ENCODE results near the gene GPC5. TPM values are rescaled to one million over a fixed set of nuclear protein-coding genes. Genes with fewer than 3 reads are reported as not detected.

Gene GPC5
- total and polyA plus RNA-seq, 9 of the 15 experiments (the other 6 are each of a cell fraction or from before 2014, with no cell fraction given): 0.18 to 0.27 TPM; not detected in 7

DNA sequence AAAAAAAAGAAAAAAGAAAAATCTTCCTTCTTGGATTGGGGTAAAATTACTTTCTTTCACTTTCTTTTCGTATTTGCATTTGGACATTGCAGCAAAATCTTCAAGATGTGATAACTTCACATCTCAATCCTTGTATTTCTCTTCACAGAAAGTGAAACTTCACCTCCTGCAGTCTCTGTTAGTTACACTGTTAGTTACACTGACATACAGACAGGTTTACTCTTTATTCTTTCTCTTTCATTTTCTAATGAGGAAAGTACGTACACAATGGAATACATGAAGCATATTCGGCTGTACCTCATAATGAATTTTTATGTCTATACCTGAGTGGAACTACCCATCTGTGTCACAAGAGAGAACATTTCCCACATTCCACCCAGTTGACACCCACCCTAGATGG lies 1369.0 kb downstream of the GPC5 start:
- H3K27me3 ChIP-seq (ENCODE audit: control insufficient read depth in 2 of 2, insufficient read depth in 2 of 2, low read length in 2 of 2): no peaks in the 10 kb centered on the region
- DNase-seq (ENCODE audit: extremely low read depth in 1 of 4, low spot score in 3 of 4) (no peak), FAIRE-seq (no peak), ATAC-seq (no peak)
- no peak overlapping the region for H2AFZ ChIP-seq (ENCODE audit: low read depth, low read length)
- in situ Hi-C loops (cut with MboI): no loop called here
- H3K9ac ChIP-seq (ENCODE audit: insufficient read depth in 1 of 2, low read depth in 2 of 2, low read length in 2 of 2): no peak overlapping the region
- no peaks in the 10 kb centered on the region for H3K36me3 ChIP-seq (ENCODE audit: control insufficient read depth, insufficient read depth, low read length)
- H3K4me3 ChIP-seq: no peak overlapping the region
- H4K20me1 ChIP-seq (replicated peaks; ENCODE audit: control insufficient read depth, insufficient read depth, low read length): no peaks in the 10 kb centered on the region
- no peaks in the 10 kb centered on the region for H3K9me3 ChIP-seq (replicated peaks; ENCODE audit: control insufficient read depth, insufficient read depth, low read depth, low read length)
- no peak overlapping the region for H3K4me2 ChIP-seq (ENCODE audit: insufficient read depth, low read length)
- BruUV-seq (replicated peaks): no TSS peak
- H3K9me1 ChIP-seq (ENCODE audit: control insufficient read depth, insufficient read depth, low read length): no peaks in the 10 kb centered on the region
- H3K4me1 ChIP-seq (replicated peaks in 1 of 2; ENCODE audit: control insufficient read depth in 2 of 2, insufficient read depth in 2 of 2, low read length in 2 of 2): no peaks in the 10 kb centered on the region
- H3K27ac ChIP-seq (ENCODE audit: extremely low read depth, low read depth, low read length): no peak overlapping the region
- intact Hi-C loops (cut with micrococcal nuclease): no loop called here
- POLR2A ChIA-PET: no interaction called here
- WGBS (ENCODE audit: insufficient coverage, low coverage, missing lambda C conversion rate): 0% methylated on average over 3 of the region's 3 CpGs
- CTCF ChIA-PET (ENCODE audit: low intra/inter-chr PET ratio): no interaction called here
- no peaks in the 10 kb centered on the region for H3K79me2 ChIP-seq (ENCODE audit: control insufficient read depth, insufficient read depth, low read length)
- TF ChIP-seq NELFE (IDR thresholded peaks at IDR 0.05; ENCODE audit: insufficient read depth, insufficient read length): no peak
- no peak for TF ChIP-seq TBP (optimal IDR thresholded peaks at IDR 0.05; ENCODE audit: low read depth, low read length)
- TF ChIP-seq, protein P1, sequence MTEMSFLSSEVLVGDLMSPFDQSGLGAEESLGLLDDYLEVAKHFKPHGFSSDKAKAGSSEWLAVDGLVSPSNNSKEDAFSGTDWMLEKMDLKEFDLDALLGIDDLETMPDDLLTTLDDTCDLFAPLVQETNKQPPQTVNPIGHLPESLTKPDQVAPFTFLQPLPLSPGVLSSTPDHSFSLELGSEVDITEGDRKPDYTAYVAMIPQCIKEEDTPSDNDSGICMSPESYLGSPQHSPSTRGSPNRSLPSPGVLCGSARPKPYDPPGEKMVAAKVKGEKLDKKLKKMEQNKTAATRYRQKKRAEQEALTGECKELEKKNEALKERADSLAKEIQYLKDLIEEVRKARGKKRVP (CRISPR knock-in tag; IDR thresholded peaks at IDR 0.05): no peak
- no peak for TF ChIP-seq HNRNPH1 (optimal IDR thresholded peaks at IDR 0.05; ENCODE audit: low read depth, low read length)
- TF ChIP-seq WHSC1 (IDR thresholded peaks at IDR 0.05; ENCODE audit: low read length): no peak
- TF ChIP-seq, protein P2, sequence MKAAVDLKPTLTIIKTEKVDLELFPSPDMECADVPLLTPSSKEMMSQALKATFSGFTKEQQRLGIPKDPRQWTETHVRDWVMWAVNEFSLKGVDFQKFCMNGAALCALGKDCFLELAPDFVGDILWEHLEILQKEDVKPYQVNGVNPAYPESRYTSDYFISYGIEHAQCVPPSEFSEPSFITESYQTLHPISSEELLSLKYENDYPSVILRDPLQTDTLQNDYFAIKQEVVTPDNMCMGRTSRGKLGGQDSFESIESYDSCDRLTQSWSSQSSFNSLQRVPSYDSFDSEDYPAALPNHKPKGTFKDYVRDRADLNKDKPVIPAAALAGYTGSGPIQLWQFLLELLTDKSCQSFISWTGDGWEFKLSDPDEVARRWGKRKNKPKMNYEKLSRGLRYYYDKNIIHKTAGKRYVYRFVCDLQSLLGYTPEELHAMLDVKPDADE (conservative IDR thresholded peaks at IDR 0.05; ENCODE audit: control insufficient read depth, low read depth, low read length): no peak
- TF ChIP-seq CREB1 (IDR thresholded peaks at IDR 0.05): no peak
- TF ChIP-seq CREB1 (CRISPR knock-in tag; IDR thresholded peaks at IDR 0.05): no peak
- no peak for TF ChIP-seq STAG1 (CRISPR knock-in tag; IDR thresholded peaks at IDR 0.05; ENCODE audit: borderline replicate concordance)
- TF ChIP-seq, protein P3, sequence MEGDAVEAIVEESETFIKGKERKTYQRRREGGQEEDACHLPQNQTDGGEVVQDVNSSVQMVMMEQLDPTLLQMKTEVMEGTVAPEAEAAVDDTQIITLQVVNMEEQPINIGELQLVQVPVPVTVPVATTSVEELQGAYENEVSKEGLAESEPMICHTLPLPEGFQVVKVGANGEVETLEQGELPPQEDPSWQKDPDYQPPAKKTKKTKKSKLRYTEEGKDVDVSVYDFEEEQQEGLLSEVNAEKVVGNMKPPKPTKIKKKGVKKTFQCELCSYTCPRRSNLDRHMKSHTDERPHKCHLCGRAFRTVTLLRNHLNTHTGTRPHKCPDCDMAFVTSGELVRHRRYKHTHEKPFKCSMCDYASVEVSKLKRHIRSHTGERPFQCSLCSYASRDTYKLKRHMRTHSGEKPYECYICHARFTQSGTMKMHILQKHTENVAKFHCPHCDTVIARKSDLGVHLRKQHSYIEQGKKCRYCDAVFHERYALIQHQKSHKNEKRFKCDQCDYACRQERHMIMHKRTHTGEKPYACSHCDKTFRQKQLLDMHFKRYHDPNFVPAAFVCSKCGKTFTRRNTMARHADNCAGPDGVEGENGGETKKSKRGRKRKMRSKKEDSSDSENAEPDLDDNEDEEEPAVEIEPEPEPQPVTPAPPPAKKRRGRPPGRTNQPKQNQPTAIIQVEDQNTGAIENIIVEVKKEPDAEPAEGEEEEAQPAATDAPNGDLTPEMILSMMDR (IDR thresholded peaks at IDR 0.05 in 2 of 3, conservative IDR thresholded peaks at IDR 0.05 in 1 of 3; ENCODE audit: insufficient read depth in 2 of 3, low read depth in 1 of 3, low read length in 3 of 3): no peak
- no peak for TF ChIP-seq SIN3A (IDR thresholded peaks at IDR 0.05; ENCODE audit: borderline replicate concordance in 2 of 2, control insufficient read depth in 1 of 2, low read depth in 2 of 2, low read length in 2 of 2)
- no peak for TF ChIP-seq MBD2 (IDR thresholded peaks at IDR 0.05; ENCODE audit: borderline replicate concordance, low read depth)
- TF ChIP-seq, protein P4, sequence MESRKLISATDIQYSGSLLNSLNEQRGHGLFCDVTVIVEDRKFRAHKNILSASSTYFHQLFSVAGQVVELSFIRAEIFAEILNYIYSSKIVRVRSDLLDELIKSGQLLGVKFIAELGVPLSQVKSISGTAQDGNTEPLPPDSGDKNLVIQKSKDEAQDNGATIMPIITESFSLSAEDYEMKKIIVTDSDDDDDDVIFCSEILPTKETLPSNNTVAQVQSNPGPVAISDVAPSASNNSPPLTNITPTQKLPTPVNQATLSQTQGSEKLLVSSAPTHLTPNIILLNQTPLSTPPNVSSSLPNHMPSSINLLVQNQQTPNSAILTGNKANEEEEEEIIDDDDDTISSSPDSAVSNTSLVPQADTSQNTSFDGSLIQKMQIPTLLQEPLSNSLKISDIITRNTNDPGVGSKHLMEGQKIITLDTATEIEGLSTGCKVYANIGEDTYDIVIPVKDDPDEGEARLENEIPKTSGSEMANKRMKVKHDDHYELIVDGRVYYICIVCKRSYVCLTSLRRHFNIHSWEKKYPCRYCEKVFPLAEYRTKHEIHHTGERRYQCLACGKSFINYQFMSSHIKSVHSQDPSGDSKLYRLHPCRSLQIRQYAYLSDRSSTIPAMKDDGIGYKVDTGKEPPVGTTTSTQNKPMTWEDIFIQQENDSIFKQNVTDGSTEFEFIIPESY (CRISPR knock-in tag; IDR thresholded peaks at IDR 0.05): no peak
- TF ChIP-seq ZNF696 (CRISPR knock-in tag; conservative IDR thresholded peaks at IDR 0.05): no peak
- no peak for TF ChIP-seq BHLHE40 (IDR thresholded peaks at IDR 0.05; ENCODE audit: low read length)
- no peak for TF ChIP-seq CBFA2T2 (conservative IDR thresholded peaks at IDR 0.05)
